ENCODE data around the gene TSPEAR.
"Not testable (repeated sequence)": the region's sequence is repeated elsewhere in the genome, so short reads cannot be mapped to it uniquely, and the experiment has no call there.

TSPEAR gene

GRCh38 chr21:44503901-44504399, 207.4 kb downstream of the TSPEAR start:
- peak overlapping the region in 1 of 2 donors; percentile 41 for H3K27ac ChIP-seq
- no peak for DNase-seq (ENCODE audit: low spot score)

GRCh38 chr21:44503006-44503889, 208.1 kb downstream of the TSPEAR start:
- peak overlapping the region in 1 of 2 donors; percentile 41 for H3K27ac ChIP-seq
- not testable (repeated sequence) for DNase-seq (ENCODE audit: low spot score); H3K4me3 ChIP-seq

More at GRCh38 chr21:44503901-44504399, 207.4 kb downstream of the TSPEAR start:
- no peak overlapping the region for H3K4me3 ChIP-seq
- no peak for TF ChIP-seq CTCF (IDR thresholded peaks at IDR 0.05)

- no peak for DNase-seq (ENCODE audit: low spot score)
- TF ChIP-seq CTCF (IDR thresholded peaks at IDR 0.05) = no peak
- Histone ChIP-seq H3K4me3 (no peak overlapping the region), H3K27ac (no peak overlapping the region)
Observed at GRCh38 chr21:44502171-44502958, 209.0 kb downstream of the TSPEAR start.

- no peak for DNase-seq (ENCODE audit: low spot score)
- no peak overlapping the region for H3K27ac ChIP-seq
- no peak overlapping the region for H3K4me3 ChIP-seq
- no peak for TF ChIP-seq CTCF (IDR thresholded peaks at IDR 0.05)
Observed at GRCh38 chr21:44500111-44500510, 211.3 kb downstream of the TSPEAR start.

GRCh38 chr21:44499631-44500030, 211.7 kb downstream of the TSPEAR start:
- no peak for TF ChIP-seq CTCF (IDR thresholded peaks at IDR 0.05)
- no peak overlapping the region for H3K4me3 ChIP-seq
- H3K27ac ChIP-seq = no peak overlapping the region
- no peak for DNase-seq (ENCODE audit: low spot score)

GRCh38 chr21:44499211-44499560, 212.2 kb downstream of the TSPEAR start:
- TF ChIP-seq CTCF (IDR thresholded peaks at IDR 0.05) = no peak
- Histone ChIP-seq H3K4me3 (no peak overlapping the region), H3K27ac (no peak overlapping the region)
- no peak for DNase-seq (ENCODE audit: low spot score)
